BLaER1 (cell line): Measurements from ENCODE around the gene RPS15A.
"Not testable (repeated sequence)": the region's sequence is repeated elsewhere in the genome, so short reads cannot be mapped to it uniquely, and the experiment has no call there.

Experiments used
- H3K27ac ChIP-seq: shearing (Covaris generic); formaldehyde crosslinking; 2 replicates; pipeline ENCODE4 v1.8.1; 2022
- H3K27me3 ChIP-seq: shearing (Covaris generic); formaldehyde crosslinking; 2 replicates; pipeline ENCODE4 v1.8.1; 2022
- H3K36me3 ChIP-seq: shearing (Covaris generic); formaldehyde crosslinking; 2 replicates; pipeline ENCODE4 v1.8.1; 2022
- H3K4me1 ChIP-seq: shearing (Covaris generic); formaldehyde crosslinking; 2 replicates; pipeline ENCODE4 v1.8.1; 2022
- H3K4me2 ChIP-seq: shearing (Covaris generic); formaldehyde crosslinking; 2 replicates; pipeline ENCODE4 v1.8.1; 2022
- H3K4me3 ChIP-seq: shearing (Covaris generic); formaldehyde crosslinking; 2 replicates; pipeline ENCODE4 v1.8.1; 2022
- H3K9ac ChIP-seq: shearing (Covaris generic); formaldehyde crosslinking; 2 replicates; pipeline ENCODE4 v1.8.1; 2022
- H3K9me3 ChIP-seq: shearing (Covaris generic); formaldehyde crosslinking; 2 replicates; pipeline ENCODE4 v1.8.1; 2022
- H4K20me1 ChIP-seq: shearing (Covaris generic); formaldehyde crosslinking; 2 replicates; pipeline ENCODE4 v1.8.1; 2022
- Cebpa-rat ChIP-seq: shearing (Covaris generic); IDR thresholded peaks from 2 replicates; pipeline ENCODE4 v1.8.1; 2022

RPS15A gene

DNA sequence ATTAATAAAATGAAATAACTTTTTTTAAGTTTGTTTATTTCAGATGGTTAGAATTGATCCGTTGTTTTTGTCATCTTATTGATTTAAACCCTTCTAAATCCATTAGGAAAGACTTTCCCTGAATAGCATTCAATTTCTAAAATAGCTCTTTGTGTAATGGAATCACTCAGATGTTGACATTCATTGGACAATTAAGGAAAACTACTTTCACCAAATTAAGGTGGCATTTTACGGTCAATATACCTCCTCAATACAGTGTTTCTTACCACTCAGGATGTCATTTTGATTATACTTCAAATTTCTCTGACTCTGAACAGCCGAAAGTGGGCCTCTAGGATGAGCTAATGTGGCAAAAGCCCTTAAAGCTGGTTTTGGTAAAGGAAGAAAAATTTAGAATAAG is 9.4 kb upstream of the RPS15A start:
- H3K36me3 ChIP-seq: peaks cover 41% of the 10 kb centered on the region
- peaks cover 51% of the 10 kb centered on the region for H3K4me1 ChIP-seq
- H3K4me2 ChIP-seq: peak overlapping the region; percentile 94
- H3K27me3 ChIP-seq: no peaks in the 10 kb centered on the region
- peaks cover 5% of the 10 kb centered on the region; the same call in 1 of the 2 replicates for H3K9me3 ChIP-seq
- H4K20me1 ChIP-seq: peaks cover 58% of the 10 kb centered on the region
- peak overlapping the region; percentile 95 for H3K9ac ChIP-seq
- H3K27ac ChIP-seq: 0 out of 2 replicates have a peak overlapping the region, but pooled peaks have one; percentile 95
- TF ChIP-seq Cebpa-rat: no peak
- peak overlapping the region; percentile 92 for H3K4me3 ChIP-seq

DNA sequence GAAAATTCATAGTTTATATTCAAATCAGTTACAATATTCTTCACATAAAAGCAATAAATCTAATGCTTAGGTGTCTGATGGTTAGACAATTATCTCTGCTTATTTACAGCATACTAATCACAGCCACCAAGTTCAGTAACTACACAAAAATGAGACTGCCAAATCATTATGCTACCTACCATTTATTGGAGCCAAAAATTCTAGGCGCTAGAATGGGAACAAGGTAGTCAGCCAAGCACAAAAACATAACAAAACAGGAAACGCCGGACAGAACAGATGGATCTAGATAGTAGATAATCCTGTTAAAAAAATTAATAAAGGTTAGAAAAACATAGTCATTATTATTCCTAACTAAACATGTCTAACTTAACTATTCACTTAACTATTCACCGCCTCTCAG is 7.6 kb upstream of the RPS15A start:
- Histone ChIP-seq H3K9ac (no peak overlapping the region), H3K9me3 (peaks cover 5% of the 10 kb centered on the region; the same call in 1 of the 2 replicates), H4K20me1 (peaks cover 58% of the 10 kb centered on the region), H3K4me2 (no peak overlapping the region), H3K27me3 (no peaks in the 10 kb centered on the region), H3K36me3 (peaks cover 59% of the 10 kb centered on the region), H3K4me1 (peaks cover 37% of the 10 kb centered on the region), H3K4me3 (no peak overlapping the region), H3K27ac (no peak overlapping the region)
- TF ChIP-seq Cebpa-rat: no peak

GRCh38 chr16:18796377-18796776 is 6.2 kb upstream of the RPS15A start:
- Histone ChIP-seq H3K9ac (no peak overlapping the region), H3K27me3 (no peaks in the 10 kb centered on the region), H3K4me2 (no peak overlapping the region), H3K4me1 (peaks cover 28% of the 10 kb centered on the region), H3K9me3 (no peaks in the 10 kb centered on the region), H3K27ac (no peak overlapping the region), H3K36me3 (peaks cover 70% of the 10 kb centered on the region), H3K4me3 (no peak overlapping the region), H4K20me1 (peaks cover 58% of the 10 kb centered on the region)
- TF ChIP-seq Cebpa-rat: no peak

GRCh38 chr16:18792836-18793433 is 2.8 kb upstream of the RPS15A start:
- Histone ChIP-seq H3K36me3 (peaks cover 82% of the 10 kb centered on the region), H3K9ac (no peak overlapping the region), H3K9me3 (no peaks in the 10 kb centered on the region), H3K4me1 (peaks cover 21% of the 10 kb centered on the region), H4K20me1 (peaks cover 47% of the 10 kb centered on the region), H3K27ac (no peak overlapping the region), H3K4me2 (no peak overlapping the region), H3K27me3 (no peaks in the 10 kb centered on the region), H3K4me3 (no peak overlapping the region)
- no peak for TF ChIP-seq Cebpa-rat

DNA sequence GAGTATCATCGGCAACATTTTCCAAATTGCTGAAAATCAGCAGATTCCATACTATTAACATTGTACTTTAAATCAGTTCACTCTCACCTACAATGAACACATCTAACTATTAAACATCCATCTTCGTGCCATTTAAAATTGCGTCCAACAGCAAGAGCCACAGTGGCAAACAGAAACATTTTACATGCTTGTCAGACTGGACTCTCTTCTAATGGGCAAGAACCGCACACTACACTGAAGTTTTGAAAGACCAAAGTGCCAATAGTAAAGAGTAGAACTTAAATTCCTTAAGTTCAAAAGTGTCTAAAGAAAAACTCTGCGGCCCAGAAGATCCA is 652 bp downstream of the RPS15A start:
- H3K4me3 ChIP-seq: peak overlapping the region; percentile 98
- H3K4me2 ChIP-seq: peak overlapping the region; percentile 94
- H4K20me1 ChIP-seq: peaks cover 56% of the 10 kb centered on the region
- H3K27me3 ChIP-seq: no peaks in the 10 kb centered on the region
- no peaks in the 10 kb centered on the region for H3K9me3 ChIP-seq
- peak overlapping the region; percentile 99 for H3K27ac ChIP-seq
- peaks cover 51% of the 10 kb centered on the region for H3K4me1 ChIP-seq
- peaks cover 82% of the 10 kb centered on the region for H3K36me3 ChIP-seq
- peak overlapping the region; percentile 100 for H3K9ac ChIP-seq
- no peak for TF ChIP-seq Cebpa-rat

- TF ChIP-seq Cebpa-rat: no peak
- H3K4me1 ChIP-seq: peaks cover 56% of the 10 kb centered on the region
- H3K9ac ChIP-seq: peak overlapping the region; percentile 100
- H3K4me2 ChIP-seq: peak overlapping the region; percentile 94
- peak overlapping the region; percentile 98 for H3K4me3 ChIP-seq
- H3K36me3 ChIP-seq: peaks cover 82% of the 10 kb centered on the region
- no peaks in the 10 kb centered on the region for H3K27me3 ChIP-seq
- H3K9me3 ChIP-seq: no peaks in the 10 kb centered on the region
- H3K27ac ChIP-seq: peak overlapping the region; percentile 99
- H4K20me1 ChIP-seq: peaks cover 61% of the 10 kb centered on the region
Observed at GRCh38 chr16:18788828-18789514, 1.2 kb downstream of the RPS15A start.

GRCh38 chr16:18784917-18785623 is 5.1 kb downstream of the RPS15A start:
- Histone ChIP-seq H3K9me3 (no peaks in the 10 kb centered on the region), H3K9ac (no peak overlapping the region; the same call in 1 of the 2 replicates), H3K27me3 (no peaks in the 10 kb centered on the region), H3K27ac (no peak overlapping the region), H3K4me1 (peaks cover 62% of the 10 kb centered on the region), H3K4me3 (no peak overlapping the region), H3K4me2 (peak overlapping the region; percentile 94), H4K20me1 (peaks cover 85% of the 10 kb centered on the region), H3K36me3 (peaks cover 81% of the 10 kb centered on the region)
- no peak for TF ChIP-seq Cebpa-rat

- H3K9ac ChIP-seq: no peak overlapping the region
- peaks cover 81% of the 10 kb centered on the region for H3K36me3 ChIP-seq
- 0 out of 2 replicates have a peak overlapping the region, but pooled peaks have one; percentile 12 for H3K4me2 ChIP-seq
- TF ChIP-seq Cebpa-rat: no peak
- no peak overlapping the region for H3K27ac ChIP-seq
- H3K27me3 ChIP-seq: no peaks in the 10 kb centered on the region
- no peak overlapping the region for H3K4me3 ChIP-seq
- H4K20me1 ChIP-seq: peaks cover 72% of the 10 kb centered on the region
- H3K9me3 ChIP-seq: no peaks in the 10 kb centered on the region
- H3K4me1 ChIP-seq: peaks cover 57% of the 10 kb centered on the region
Observed at GRCh38 chr16:18783430-18784341, 6.4 kb downstream of the RPS15A start.

- TF ChIP-seq Cebpa-rat: no peak
- no peak overlapping the region for H3K4me3 ChIP-seq
- H3K4me1 ChIP-seq: peaks cover 49% of the 10 kb centered on the region
- no peak overlapping the region for H3K4me2 ChIP-seq
- peaks cover 64% of the 10 kb centered on the region for H4K20me1 ChIP-seq
- H3K27me3 ChIP-seq: no peaks in the 10 kb centered on the region
- H3K36me3 ChIP-seq: peaks cover 73% of the 10 kb centered on the region
- no peak overlapping the region for H3K27ac ChIP-seq
- H3K9ac ChIP-seq: no peak overlapping the region
- H3K9me3 ChIP-seq: no peaks in the 10 kb centered on the region
Observed at GRCh38 chr16:18782697-18783429, 7.3 kb downstream of the RPS15A start.

- H3K27me3 ChIP-seq, H3K4me2 ChIP-seq: not testable (repeated sequence)
- H4K20me1 ChIP-seq: peaks cover 47% of the 10 kb centered on the region
Observed at GRCh38 chr16:18781232-18781631, 8.9 kb downstream of the RPS15A start.

GRCh38 chr16:18780460-18781026 is 9.6 kb downstream of the RPS15A start:
- Histone ChIP-seq H4K20me1 (peaks cover 40% of the 10 kb centered on the region), H3K36me3 (peaks cover 54% of the 10 kb centered on the region), H3K4me1 (peaks cover 26% of the 10 kb centered on the region)
- H3K4me2 ChIP-seq, H3K9ac ChIP-seq, H3K27ac ChIP-seq, H3K4me3 ChIP-seq, H3K27me3 ChIP-seq, H3K9me3 ChIP-seq: not testable (repeated sequence)

More at GRCh38 chr16:18781232-18781631, 8.9 kb downstream of the RPS15A start:
- H3K9ac ChIP-seq, H3K9me3 ChIP-seq, H3K27ac ChIP-seq, H3K4me3 ChIP-seq: not testable (repeated sequence)
- H3K36me3 ChIP-seq: peaks cover 59% of the 10 kb centered on the region
- H3K4me1 ChIP-seq: peaks cover 33% of the 10 kb centered on the region

- peaks cover 12% of the 10 kb centered on the region for H4K20me1 ChIP-seq
- not testable (repeated sequence) for H3K4me3 ChIP-seq, H3K4me1 ChIP-seq, H3K4me2 ChIP-seq, H3K27me3 ChIP-seq, H3K9ac ChIP-seq, H3K27ac ChIP-seq, H3K9me3 ChIP-seq
- peaks cover 29% of the 10 kb centered on the region for H3K36me3 ChIP-seq
Observed at GRCh38 chr16:18777664-18778063, 12.5 kb downstream of the RPS15A start.
